ENCODE data around the gene PPL.

PPL gene

GRCh38 chr16:4946917-4947316, 10.0 kb upstream of the PPL start (continued):
- TF ChIP-seq ZNF473 (tag by site-specific recombination; IDR thresholded peaks at IDR 0.05) (peak; percentile 75; the same call in 1 of the 2 replicates), ZNF394 (tag by site-specific recombination; IDR thresholded peaks at IDR 0.05; ENCODE audit: borderline replicate concordance) (no peak), ZNF114 (tag by site-specific recombination; IDR thresholded peaks at IDR 0.05) (no peak), ZNF488 (tag by site-specific recombination; IDR thresholded peaks at IDR 0.05) (0 out of 2 replicates have a peak, but pooled peaks have one; percentile 9), ZNF560 (tag by site-specific recombination; IDR thresholded peaks at IDR 0.05; ENCODE audit: borderline replicate concordance) (no peak), ZNF571 (tag by site-specific recombination; IDR thresholded peaks at IDR 0.05) (no peak), ZNF768 (tag by site-specific recombination; IDR thresholded peaks at IDR 0.05) (no peak), ZNF140 (tag by site-specific recombination; IDR thresholded peaks at IDR 0.05) (no peak), ZNF292 (tag by site-specific recombination; IDR thresholded peaks at IDR 0.05; ENCODE audit: borderline replicate concordance, low read depth) (no peak), ZNF112 (tag by site-specific recombination; IDR thresholded peaks at IDR 0.05) (no peak), ZNF670 (tag by site-specific recombination; IDR thresholded peaks at IDR 0.05; ENCODE audit: low read depth) (peak; percentile 27; the same call in 1 of the 2 replicates), ZNF626 (tag by site-specific recombination; IDR thresholded peaks at IDR 0.05) (no peak), TSHZ1 (tag by site-specific recombination; IDR thresholded peaks at IDR 0.05; ENCODE audit: borderline replicate concordance) (no peak), ZNF777 (tag by site-specific recombination; IDR thresholded peaks at IDR 0.05; ENCODE audit: borderline replicate concordance) (no peak), PRDM6 (tag by site-specific recombination; IDR thresholded peaks at IDR 0.05) (no peak), INSM2 (tag by site-specific recombination; IDR thresholded peaks at IDR 0.05) (no peak), IKZF3 (tag by site-specific recombination; IDR thresholded peaks at IDR 0.05) (no peak), GLI4 (tag by site-specific recombination; IDR thresholded peaks at IDR 0.05) (no peak), ZNF248 (tag by site-specific recombination; IDR thresholded peaks at IDR 0.05) (no peak), ZNF521 (tag by site-specific recombination; IDR thresholded peaks at IDR 0.05) (no peak), ZSCAN23 (tag by site-specific recombination; IDR thresholded peaks at IDR 0.05) (no peak), ZNF747 (tag by site-specific recombination; IDR thresholded peaks at IDR 0.05) (0 out of 2 replicates have a peak, but pooled peaks have one; percentile 39), ZNF555 (tag by site-specific recombination; conservative IDR thresholded peaks at IDR 0.05) (no peak)
- TF ChIP-seq, protein P1, sequence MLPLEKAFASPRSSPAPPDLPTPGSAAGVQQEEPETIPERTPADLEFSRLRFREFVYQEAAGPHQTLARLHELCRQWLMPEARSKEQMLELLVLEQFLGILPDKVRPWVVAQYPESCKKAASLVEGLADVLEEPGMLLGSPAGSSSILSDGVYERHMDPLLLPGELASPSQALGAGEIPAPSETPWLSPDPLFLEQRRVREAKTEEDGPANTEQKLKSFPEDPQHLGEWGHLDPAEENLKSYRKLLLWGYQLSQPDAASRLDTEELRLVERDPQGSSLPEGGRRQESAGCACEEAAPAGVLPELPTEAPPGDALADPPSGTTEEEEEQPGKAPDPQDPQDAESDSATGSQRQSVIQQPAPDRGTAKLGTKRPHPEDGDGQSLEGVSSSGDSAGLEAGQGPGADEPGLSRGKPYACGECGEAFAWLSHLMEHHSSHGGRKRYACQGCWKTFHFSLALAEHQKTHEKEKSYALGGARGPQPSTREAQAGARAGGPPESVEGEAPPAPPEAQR (tag by site-specific recombination; IDR thresholded peaks at IDR 0.05), result peak; percentile 44; the same call in 1 of the 2 replicates
- TF ChIP-seq, protein P2, sequence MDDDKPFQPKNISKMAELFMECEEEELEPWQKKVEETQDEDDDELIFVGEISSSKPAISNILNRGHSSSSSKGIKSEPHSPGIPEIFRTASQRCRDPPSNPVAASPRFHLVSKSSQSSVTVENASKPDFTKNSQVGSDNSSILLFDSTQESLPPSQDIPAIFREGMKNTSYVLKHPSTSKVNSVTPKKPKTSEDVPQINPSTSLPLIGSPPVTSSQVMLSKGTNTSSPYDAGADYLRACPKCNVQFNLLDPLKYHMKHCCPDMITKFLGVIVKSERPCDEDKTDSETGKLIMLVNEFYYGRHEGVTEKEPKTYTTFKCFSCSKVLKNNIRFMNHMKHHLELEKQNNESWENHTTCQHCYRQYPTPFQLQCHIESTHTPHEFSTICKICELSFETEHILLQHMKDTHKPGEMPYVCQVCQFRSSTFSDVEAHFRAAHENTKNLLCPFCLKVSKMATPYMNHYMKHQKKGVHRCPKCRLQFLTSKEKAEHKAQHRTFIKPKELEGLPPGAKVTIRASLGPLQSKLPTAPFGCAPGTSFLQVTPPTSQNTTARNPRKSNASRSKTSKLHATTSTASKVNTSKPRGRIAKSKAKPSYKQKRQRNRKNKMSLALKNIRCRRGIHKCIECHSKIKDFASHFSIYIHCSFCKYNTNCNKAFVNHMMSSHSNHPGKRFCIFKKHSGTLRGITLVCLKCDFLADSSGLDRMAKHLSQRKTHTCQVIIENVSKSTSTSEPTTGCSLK (tag by site-specific recombination; IDR thresholded peaks at IDR 0.05), result no peak
- TF ChIP-seq, protein P3, sequence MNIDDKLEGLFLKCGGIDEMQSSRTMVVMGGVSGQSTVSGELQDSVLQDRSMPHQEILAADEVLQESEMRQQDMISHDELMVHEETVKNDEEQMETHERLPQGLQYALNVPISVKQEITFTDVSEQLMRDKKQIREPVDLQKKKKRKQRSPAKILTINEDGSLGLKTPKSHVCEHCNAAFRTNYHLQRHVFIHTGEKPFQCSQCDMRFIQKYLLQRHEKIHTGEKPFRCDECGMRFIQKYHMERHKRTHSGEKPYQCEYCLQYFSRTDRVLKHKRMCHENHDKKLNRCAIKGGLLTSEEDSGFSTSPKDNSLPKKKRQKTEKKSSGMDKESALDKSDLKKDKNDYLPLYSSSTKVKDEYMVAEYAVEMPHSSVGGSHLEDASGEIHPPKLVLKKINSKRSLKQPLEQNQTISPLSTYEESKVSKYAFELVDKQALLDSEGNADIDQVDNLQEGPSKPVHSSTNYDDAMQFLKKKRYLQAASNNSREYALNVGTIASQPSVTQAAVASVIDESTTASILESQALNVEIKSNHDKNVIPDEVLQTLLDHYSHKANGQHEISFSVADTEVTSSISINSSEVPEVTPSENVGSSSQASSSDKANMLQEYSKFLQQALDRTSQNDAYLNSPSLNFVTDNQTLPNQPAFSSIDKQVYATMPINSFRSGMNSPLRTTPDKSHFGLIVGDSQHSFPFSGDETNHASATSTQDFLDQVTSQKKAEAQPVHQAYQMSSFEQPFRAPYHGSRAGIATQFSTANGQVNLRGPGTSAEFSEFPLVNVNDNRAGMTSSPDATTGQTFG (tag by site-specific recombination; IDR thresholded peaks at IDR 0.05; ENCODE audit: borderline replicate concordance), result 0 out of 2 replicates have a peak, but pooled peaks have one; percentile 37

Measured in HEK293 (cell line).